Sigmoid colon (tissue), 4 donors: ENCODE data around the gene PDE11A.

Experiments
- EP300 ChIP-seq, 4 donors: sonication (generic); formaldehyde crosslinking; IDR thresholded peaks; one replicate each; pipeline ENCODE4 v1.6.1; 2017; ENCODE audit warnings: antibody characterized with exemption in 4 of 4
- POLR2A ChIP-seq, 2 donors: fragments of 450-650 bp; IDR thresholded peaks; one replicate each; pipeline ENCODE4 v1.6.1; 2016; ENCODE audit warnings: antibody characterized with exemption in 2 of 2, mild to moderate bottlenecking in 2 of 2, moderate library complexity in 2 of 2
- POLR2AphosphoS5 ChIP-seq, 4 donors: sonication (generic); formaldehyde crosslinking; IDR thresholded peaks; one replicate each; pipeline ENCODE4 v1.6.1; 2017; ENCODE audit warnings: antibody characterized with exemption in 4 of 4
- TF ChIP-seq, protein P1 (sequence below), 4 experiments: fragments of 450-650 bp in 3 of 4; fragments of 200-600 bp in 1 of 4; IDR thresholded peaks; one replicate each; pipeline ENCODE4 v1.5.1; 2016 to 2019; ENCODE audit warnings: antibody characterized with exemption in 4 of 4, mild to moderate bottlenecking in 3 of 4, moderate library complexity in 2 of 4

DNA sequence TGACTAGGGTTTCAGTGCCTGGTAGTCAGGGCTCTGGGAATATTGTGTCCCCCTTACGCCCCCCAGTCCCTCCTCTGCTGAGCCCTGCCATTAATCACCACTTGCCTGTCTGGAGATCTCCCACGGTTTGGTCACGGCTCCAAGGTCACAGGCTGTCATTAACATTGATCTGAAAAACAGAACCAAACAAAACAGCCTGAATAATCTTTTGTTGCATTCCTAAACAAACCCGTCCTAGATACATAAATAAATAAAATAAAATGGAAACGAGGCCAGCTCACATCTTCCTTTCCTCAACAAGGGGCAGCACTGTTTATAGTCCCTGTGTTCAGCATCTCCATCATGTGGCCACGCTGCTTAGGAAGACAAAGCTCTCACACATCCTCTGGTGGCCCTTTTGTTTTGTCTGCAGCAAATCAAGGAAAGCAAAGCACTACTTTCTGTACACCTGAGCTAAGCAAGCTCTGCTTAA is 397.2 kb downstream of the PDE11A start:
- no peak for TF ChIP-seq POLR2AphosphoS5 (IDR thresholded peaks at IDR 0.05)
- TF ChIP-seq, protein P1, sequence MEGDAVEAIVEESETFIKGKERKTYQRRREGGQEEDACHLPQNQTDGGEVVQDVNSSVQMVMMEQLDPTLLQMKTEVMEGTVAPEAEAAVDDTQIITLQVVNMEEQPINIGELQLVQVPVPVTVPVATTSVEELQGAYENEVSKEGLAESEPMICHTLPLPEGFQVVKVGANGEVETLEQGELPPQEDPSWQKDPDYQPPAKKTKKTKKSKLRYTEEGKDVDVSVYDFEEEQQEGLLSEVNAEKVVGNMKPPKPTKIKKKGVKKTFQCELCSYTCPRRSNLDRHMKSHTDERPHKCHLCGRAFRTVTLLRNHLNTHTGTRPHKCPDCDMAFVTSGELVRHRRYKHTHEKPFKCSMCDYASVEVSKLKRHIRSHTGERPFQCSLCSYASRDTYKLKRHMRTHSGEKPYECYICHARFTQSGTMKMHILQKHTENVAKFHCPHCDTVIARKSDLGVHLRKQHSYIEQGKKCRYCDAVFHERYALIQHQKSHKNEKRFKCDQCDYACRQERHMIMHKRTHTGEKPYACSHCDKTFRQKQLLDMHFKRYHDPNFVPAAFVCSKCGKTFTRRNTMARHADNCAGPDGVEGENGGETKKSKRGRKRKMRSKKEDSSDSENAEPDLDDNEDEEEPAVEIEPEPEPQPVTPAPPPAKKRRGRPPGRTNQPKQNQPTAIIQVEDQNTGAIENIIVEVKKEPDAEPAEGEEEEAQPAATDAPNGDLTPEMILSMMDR (IDR thresholded peaks at IDR 0.05): no peak
- no peak for TF ChIP-seq EP300 (IDR thresholded peaks at IDR 0.05)
- TF ChIP-seq POLR2A (IDR thresholded peaks at IDR 0.05): no peak
